Measurements from ENCODE around the gene CRYL1.

Gene CRYL1

GRCh38 chr13:20390526-20391175, 135.0 kb downstream of the CRYL1 start:
- peak in 1 of 10 donors; percentile 80 for DNase-seq
- intact Hi-C loops (cut with DNase I): no loop called here

GRCh38 chr13:20389696-20390525, 135.7 kb downstream of the CRYL1 start:
- intact Hi-C loops (cut with DNase I): no loop called here
- no peak for DNase-seq

- intact Hi-C loops (cut with DNase I): no loop called here
- DNase-seq: no peak
These were observed 137.5 kb downstream of the CRYL1 start for GRCh38 chr13:20388184-20388583.

- no peak for DNase-seq
- intact Hi-C loops (cut with DNase I): no loop called here
These were observed 138.2 kb downstream of the CRYL1 start for GRCh38 chr13:20387441-20387971.

GRCh38 chr13:20387006-20387405, 138.7 kb downstream of the CRYL1 start:
- intact Hi-C loops (cut with DNase I): no loop called here
- no peak for DNase-seq

- intact Hi-C loops (cut with DNase I): no loop called here
- no peak for DNase-seq
These were observed 142.6 kb downstream of the CRYL1 start for GRCh38 chr13:20383058-20383457.

- intact Hi-C loops (cut with DNase I): no loop called here
- DNase-seq: no peak
These were observed 144.3 kb downstream of the CRYL1 start for GRCh38 chr13:20381401-20381800.

- no peak for DNase-seq
These were observed 146.9 kb downstream of the CRYL1 start for GRCh38 chr13:20378721-20379120.

GRCh38 chr13:20377720-20378119, 147.9 kb downstream of the CRYL1 start:
- intact Hi-C loops (cut with DNase I): no loop called here

More at GRCh38 chr13:20378721-20379120, 146.9 kb downstream of the CRYL1 start:
- intact Hi-C loops (cut with DNase I): no loop called here

GRCh38 chr13:20375871-20376270, 149.8 kb downstream of the CRYL1 start:
- intact Hi-C loops (cut with DNase I): no loop called here

More at GRCh38 chr13:20377720-20378119, 147.9 kb downstream of the CRYL1 start:
- no peak for DNase-seq

GRCh38 chr13:20373861-20374260, 151.8 kb downstream of the CRYL1 start:
- no peak for DNase-seq
- intact Hi-C loops (cut with DNase I): no loop called here

More at GRCh38 chr13:20375871-20376270, 149.8 kb downstream of the CRYL1 start:
- DNase-seq: no peak

- no peak for DNase-seq
- intact Hi-C loops (cut with DNase I): no loop called here
These were observed 153.8 kb downstream of the CRYL1 start for GRCh38 chr13:20371825-20372224.

- DNase-seq: no peak
- intact Hi-C loops (cut with DNase I): no loop called here
These were observed 154.7 kb downstream of the CRYL1 start for GRCh38 chr13:20370815-20371421.

GRCh38 chr13:20369886-20370361, 155.7 kb downstream of the CRYL1 start:
- intact Hi-C loops (cut with DNase I): no loop called here
- no peak for DNase-seq

GRCh38 chr13:20366056-20366455, 159.6 kb downstream of the CRYL1 start:
- DNase-seq: no peak
- intact Hi-C loops (cut with DNase I): no loop called here

GRCh38 chr13:20363603-20364002, 162.1 kb downstream of the CRYL1 start:
- intact Hi-C loops (cut with DNase I): no loop called here
- DNase-seq: peak in 1 of 10 donors; percentile 18

- intact Hi-C loops (cut with DNase I): no loop called here
These were observed 162.5 kb downstream of the CRYL1 start for GRCh38 chr13:20363172-20363571.

GRCh38 chr13:20362484-20363041, 163.1 kb downstream of the CRYL1 start:
- intact Hi-C loops (cut with DNase I): no loop called here
- no peak for DNase-seq

More at GRCh38 chr13:20363172-20363571, 162.5 kb downstream of the CRYL1 start:
- no peak for DNase-seq

- no peak for DNase-seq
- intact Hi-C loops (cut with DNase I): no loop called here
These were observed 164.7 kb downstream of the CRYL1 start for GRCh38 chr13:20360835-20361412.

GRCh38 chr13:20360041-20360491, 165.6 kb downstream of the CRYL1 start:
- intact Hi-C loops (cut with DNase I): no loop called here
- no peak for DNase-seq

Measured in posterior cingulate gyrus (tissue), 11 donors.